Activated CD4-positive, alpha-beta memory T cell treated with anti-CD3 and anti-CD28 coated beads for 36 hours (primary cell): ENCODE data around the gene TSC22D4. TPM values are rescaled to one million over a fixed set of nuclear protein-coding genes. Genes with fewer than 3 reads are reported as not detected.
A peak's percentile ranks its signal among the peaks of the same experiment; 100 is the strongest.

Source experiments
- CTCF ChIA-PET: fragments of 350-600 bp; sonication (Branson Sonifier 250); formaldehyde crosslinking; loops from one replicate; lab custom pipeline; 2021; ENCODE audit warnings: antibody characterized with exemption, inconsistent platforms; lab: Charles Lee
- POLR2A ChIA-PET: fragments of 350-600 bp; sonication (Branson Sonifier 250); formaldehyde crosslinking; loops from one replicate; lab custom pipeline; 2021; ENCODE audit warnings: antibody characterized with exemption; lab: Charles Lee
- DNase-seq: peaks from one replicate; pipeline ENCODE4 v3.0.0-alpha.2; 2020
- H3K27ac Mint-ChIP-seq: one replicate; pipeline ENCODE4 v1.8.0; 2021; ENCODE audit warnings: mixed read lengths
- H3K27me3 Mint-ChIP-seq: one replicate; pipeline ENCODE4 v1.8.0; 2021; ENCODE audit warnings: mixed read lengths
- H3K36me3 Mint-ChIP-seq: one replicate; pipeline ENCODE4 v1.8.0; 2021; ENCODE audit warnings: mixed read lengths
- H3K4me1 Mint-ChIP-seq: one replicate; pipeline ENCODE4 v1.8.0; 2021; ENCODE audit warnings: low read depth, mixed read lengths
- H3K4me3 Mint-ChIP-seq: one replicate; pipeline ENCODE4 v1.8.0; 2021; ENCODE audit warnings: mild to moderate bottlenecking, mixed read lengths
- H3K9me3 Mint-ChIP-seq: one replicate; pipeline ENCODE4 v1.8.0; 2021; ENCODE audit warnings: mixed read lengths
- intact Hi-C: fragments of 100-400 bp; cut with micrococcal nuclease; formaldehyde crosslinking; loops from one replicate; pipeline ENCODE4 v1.15.1; 2023
- total RNA-seq, 2 experiments: library from RNA; stranded (reverse); gene quantifications; one replicate each; pipeline ENCODE4 v1.2.3, GENCODE V29; 2021

The TSC22D4 gene
- total RNA-seq, 2 experiments from 2014 or later, result 87.8 to 89.5 TPM

DNA sequence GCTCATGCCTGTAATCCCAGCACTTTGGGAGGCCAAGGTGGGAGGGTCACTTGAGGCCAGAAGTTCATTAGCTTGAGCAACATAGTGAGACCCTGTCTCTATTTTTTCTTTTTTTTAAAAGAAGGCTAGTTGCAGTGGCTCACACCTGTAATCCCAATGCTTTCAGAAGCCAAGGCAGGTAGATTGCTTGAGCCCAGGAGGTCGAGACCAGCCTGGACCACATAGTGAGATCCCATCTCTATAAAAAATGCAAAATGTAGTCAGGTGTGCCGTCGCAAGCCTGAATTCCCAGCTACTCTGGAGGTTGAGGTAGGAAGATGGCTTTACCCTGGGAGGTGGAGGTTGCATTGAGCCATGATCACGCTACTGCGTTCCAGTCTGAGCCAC lies 12.2 kb upstream of the TSC22D4 start:
- intact Hi-C loops, result no loop called here
- no peak for DNase-seq
- ChIA-PET POLR2A (no interaction called here), CTCF (interaction anchor here (1.7 kb wide), 1 partner anchor 68 kb away, joined by 4 read pairs; no protein-coding TSS in a partner anchor)
- Mint-ChIP-seq H3K36me3 (no peaks in the 10 kb centered on the region), H3K9me3 (no peaks in the 10 kb centered on the region), H3K27me3 (peaks cover 1% of the 10 kb centered on the region), H3K27ac (no peak overlapping the region), H3K4me1 (peaks cover 9% of the 10 kb centered on the region), H3K4me3 (no peak overlapping the region)

- Mint-ChIP-seq H3K9me3 (no peaks in the 10 kb centered on the region), H3K4me1 (peaks cover 9% of the 10 kb centered on the region), H3K27me3 (no peaks in the 10 kb centered on the region), H3K27ac (no peak overlapping the region), H3K4me3 (no peak overlapping the region), H3K36me3 (no peaks in the 10 kb centered on the region)
- CTCF ChIA-PET, result interaction anchor here (1.7 kb wide), 1 partner anchor 69 kb away, joined by 4 read pairs; no protein-coding TSS in a partner anchor
- DNase-seq, result no peak
- intact Hi-C loops, result no loop called here
- POLR2A ChIA-PET, result interaction anchor here (1.1 kb wide), 1 partner anchor 47 kb away, joined by 3 read pairs; no protein-coding TSS in a partner anchor
These were observed 11.6 kb upstream of the TSC22D4 start for GRCh38 chr7:100490483-100491191.

DNA sequence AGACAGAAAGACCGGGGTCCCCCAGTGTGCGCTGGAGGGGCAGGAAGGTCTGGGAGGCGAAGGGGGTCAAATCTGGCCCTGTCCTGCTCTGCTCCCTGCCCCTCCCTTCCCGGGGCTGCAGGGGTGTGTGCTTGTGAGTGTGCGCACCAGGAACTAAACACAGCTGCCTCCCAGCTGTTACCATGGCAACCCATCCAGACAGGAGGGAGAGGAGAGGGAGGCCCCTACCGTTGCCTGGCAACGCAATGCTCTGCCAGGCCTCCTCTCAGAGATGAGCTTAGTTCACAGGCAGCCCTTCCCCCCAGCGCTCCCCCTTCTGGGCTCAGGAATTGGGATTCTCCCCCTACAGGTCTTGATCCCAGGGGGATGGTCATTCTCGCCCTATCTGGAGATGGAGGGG lies 10.8 kb upstream of the TSC22D4 start:
- intact Hi-C loops, result no loop called here
- POLR2A ChIA-PET, result interaction anchor here (1.1 kb wide), 1 partner anchor 48 kb away, joined by 3 read pairs; no protein-coding TSS in a partner anchor

DNA sequence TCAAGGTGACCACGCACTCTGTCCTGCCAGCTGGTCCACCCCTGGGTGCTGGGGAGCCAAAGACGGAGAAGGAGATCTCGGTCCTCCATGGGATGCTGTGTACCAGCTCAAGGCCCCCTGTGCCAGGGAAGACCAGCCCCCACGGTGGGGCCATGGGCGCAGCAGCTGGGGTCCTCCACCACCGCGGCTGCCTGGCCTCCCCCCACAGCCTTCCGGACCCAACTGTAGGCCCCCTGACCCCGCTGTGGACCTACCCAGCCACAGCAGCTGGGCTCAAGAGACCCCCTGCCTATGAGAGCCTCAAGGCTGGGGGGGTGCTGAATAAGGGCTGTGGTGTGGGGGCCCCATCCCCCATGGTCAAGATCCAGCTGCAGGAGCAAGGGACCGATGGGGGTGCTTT lies 10.1 kb upstream of the TSC22D4 start:
- Mint-ChIP-seq H3K4me1 (peaks cover 9% of the 10 kb centered on the region), H3K27ac (no peak overlapping the region), H3K4me3 (no peak overlapping the region), H3K9me3 (no peaks in the 10 kb centered on the region), H3K27me3 (no peaks in the 10 kb centered on the region), H3K36me3 (no peaks in the 10 kb centered on the region)
- POLR2A ChIA-PET, result no interaction called here
- intact Hi-C loops, result no loop called here
- no peak for DNase-seq
- CTCF ChIA-PET, result no interaction called here

More for the DNA sequence above, 10.8 kb upstream of the TSC22D4 start:
- peaks cover 9% of the 10 kb centered on the region for H3K4me1 Mint-ChIP-seq
- H3K9me3 Mint-ChIP-seq, result no peaks in the 10 kb centered on the region
- no peak overlapping the region for H3K4me3 Mint-ChIP-seq
- no peaks in the 10 kb centered on the region for H3K36me3 Mint-ChIP-seq
- peak; percentile 48 for DNase-seq
- no peak overlapping the region for H3K27ac Mint-ChIP-seq
- no peaks in the 10 kb centered on the region for H3K27me3 Mint-ChIP-seq
- CTCF ChIA-PET, result interaction anchor here (1.7 kb wide), 1 partner anchor 70 kb away, joined by 4 read pairs; no protein-coding TSS in a partner anchor

DNA sequence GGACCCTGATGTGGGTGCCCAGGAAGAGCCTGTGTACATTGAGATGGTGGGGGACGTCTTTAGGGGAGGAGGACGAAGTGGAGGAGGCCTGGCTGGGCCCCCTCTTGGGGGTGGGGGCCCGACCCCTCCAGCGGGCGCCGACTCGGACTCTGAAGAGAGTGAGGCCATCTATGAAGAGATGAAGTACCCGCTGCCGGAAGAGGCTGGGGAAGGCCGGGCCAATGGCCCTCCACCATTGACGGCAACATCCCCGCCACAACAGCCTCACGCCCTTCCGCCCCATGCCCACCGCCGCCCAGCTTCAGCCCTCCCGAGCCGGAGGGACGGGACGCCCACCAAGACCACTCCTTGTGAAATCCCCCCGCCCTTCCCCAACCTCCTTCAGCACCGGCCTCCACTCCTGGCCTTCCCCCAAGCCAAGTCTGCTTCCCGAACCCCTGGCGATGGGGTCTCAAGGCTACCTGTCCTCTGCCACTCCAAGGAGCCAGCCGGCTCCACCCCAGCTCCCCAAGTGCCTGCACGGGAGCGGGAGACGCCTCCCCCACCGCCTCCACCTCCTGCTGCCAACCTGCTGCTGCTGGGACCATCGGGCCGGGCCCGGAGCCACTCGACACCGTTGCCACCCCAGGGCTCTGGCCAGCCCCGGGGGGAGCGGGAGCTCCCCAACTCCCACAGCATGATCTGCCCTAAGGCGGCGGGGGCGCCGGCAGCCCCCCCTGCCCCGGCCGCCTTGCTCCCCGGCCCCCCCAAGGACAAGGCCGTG lies 9.5 kb upstream of the TSC22D4 start:
- H3K4me1 Mint-ChIP-seq, result peaks cover 7% of the 10 kb centered on the region
- ChIA-PET CTCF (no interaction called here), POLR2A (no interaction called here)
- no peaks in the 10 kb centered on the region for H3K9me3 Mint-ChIP-seq
- intact Hi-C loops, result no loop called here
- DNase-seq, result no peak
- H3K4me3 Mint-ChIP-seq, result no peak overlapping the region
- no peaks in the 10 kb centered on the region for H3K27me3 Mint-ChIP-seq
- H3K36me3 Mint-ChIP-seq, result no peaks in the 10 kb centered on the region
- H3K27ac Mint-ChIP-seq, result no peak overlapping the region

GRCh38 chr7:100486753-100487446 lies 7.9 kb upstream of the TSC22D4 start:
- CTCF ChIA-PET, result interaction anchor here (0.5 to 0.8 kb wide), 2 partner anchors 10 to 1351 kb away, joined by 3 read pairs; no protein-coding TSS in a partner anchor
- H3K4me3 Mint-ChIP-seq, result no peak overlapping the region
- POLR2A ChIA-PET, result no interaction called here

GRCh38 chr7:100486111-100486636 lies 7.2 kb upstream of the TSC22D4 start:
- Mint-ChIP-seq H3K4me1 (peaks cover 8% of the 10 kb centered on the region), H3K27ac (no peak overlapping the region), H3K9me3 (no peaks in the 10 kb centered on the region), H3K27me3 (no peaks in the 10 kb centered on the region), H3K36me3 (no peaks in the 10 kb centered on the region), H3K4me3 (no peak overlapping the region)
- DNase-seq, result no peak
- CTCF ChIA-PET, result interaction anchor here (1.3 kb wide), 1 partner anchor 56 kb away, joined by 3 read pairs; no protein-coding TSS in a partner anchor
- intact Hi-C loops, result no loop called here
- POLR2A ChIA-PET, result no interaction called here

More at GRCh38 chr7:100486753-100487446, 7.9 kb upstream of the TSC22D4 start:
- no peak overlapping the region for H3K27ac Mint-ChIP-seq
- H3K27me3 Mint-ChIP-seq, result no peaks in the 10 kb centered on the region
- H3K36me3 Mint-ChIP-seq, result no peaks in the 10 kb centered on the region
- intact Hi-C loops, result no loop called here
- DNase-seq, result no peak
- H3K4me1 Mint-ChIP-seq, result peaks cover 8% of the 10 kb centered on the region
- H3K9me3 Mint-ChIP-seq, result no peaks in the 10 kb centered on the region

DNA sequence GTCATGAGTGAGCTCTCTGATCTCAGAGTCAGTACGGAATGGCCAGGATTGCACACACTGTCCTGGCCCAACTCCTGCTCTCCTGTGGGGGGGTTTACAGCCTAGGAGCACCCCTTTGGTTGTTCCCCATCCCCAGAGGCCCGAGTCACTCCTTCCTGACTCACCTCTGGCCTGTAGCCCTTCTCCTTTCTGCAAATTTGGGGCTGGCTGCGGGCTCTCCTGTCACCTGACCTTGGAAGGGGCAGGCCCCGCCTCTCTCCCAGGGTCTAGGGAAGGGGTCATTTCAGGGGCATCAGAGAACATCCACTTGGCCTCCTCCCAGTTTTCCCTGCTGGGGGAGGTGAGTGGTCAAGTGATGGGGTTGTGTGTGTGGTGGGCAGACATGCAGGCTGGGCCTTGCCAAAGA lies 6.5 kb upstream of the TSC22D4 start:
- Mint-ChIP-seq H3K4me1 (peaks cover 8% of the 10 kb centered on the region), H3K4me3 (no peak overlapping the region), H3K27me3 (no peaks in the 10 kb centered on the region), H3K36me3 (no peaks in the 10 kb centered on the region), H3K9me3 (no peaks in the 10 kb centered on the region), H3K27ac (no peak overlapping the region)
- DNase-seq, result no peak
- intact Hi-C loops, result no loop called here
- CTCF ChIA-PET, result interaction anchor here (1.3 kb wide), 1 partner anchor 57 kb away, joined by 3 read pairs; no protein-coding TSS in a partner anchor
- POLR2A ChIA-PET, result no interaction called here

DNA sequence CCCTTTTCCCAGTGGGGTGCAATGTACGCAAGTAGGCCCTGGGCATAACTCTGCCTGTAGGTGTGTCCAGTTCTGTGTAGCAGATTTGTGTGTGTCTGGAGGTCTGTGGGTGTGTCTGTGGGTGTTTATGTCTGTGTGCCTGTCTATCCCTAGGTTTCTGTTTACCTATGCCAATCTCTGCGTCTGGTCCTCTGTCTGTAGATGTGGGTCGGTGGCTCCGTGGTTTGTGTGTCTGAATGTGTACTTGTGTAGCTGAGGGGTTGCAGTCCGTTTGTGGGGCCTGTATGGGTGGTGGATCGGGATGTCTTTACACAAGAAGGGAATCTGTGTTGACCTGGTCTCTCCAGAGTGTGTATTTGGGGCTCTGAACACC lies 5.6 kb upstream of the TSC22D4 start:
- Mint-ChIP-seq H3K27me3 (no peaks in the 10 kb centered on the region), H3K4me1 (peaks cover 9% of the 10 kb centered on the region), H3K36me3 (no peaks in the 10 kb centered on the region), H3K27ac (no peak overlapping the region), H3K9me3 (no peaks in the 10 kb centered on the region), H3K4me3 (no peak overlapping the region)
- no peak for DNase-seq
- intact Hi-C loops, result no loop called here
- CTCF ChIA-PET, result no interaction called here
- POLR2A ChIA-PET, result no interaction called here

DNA sequence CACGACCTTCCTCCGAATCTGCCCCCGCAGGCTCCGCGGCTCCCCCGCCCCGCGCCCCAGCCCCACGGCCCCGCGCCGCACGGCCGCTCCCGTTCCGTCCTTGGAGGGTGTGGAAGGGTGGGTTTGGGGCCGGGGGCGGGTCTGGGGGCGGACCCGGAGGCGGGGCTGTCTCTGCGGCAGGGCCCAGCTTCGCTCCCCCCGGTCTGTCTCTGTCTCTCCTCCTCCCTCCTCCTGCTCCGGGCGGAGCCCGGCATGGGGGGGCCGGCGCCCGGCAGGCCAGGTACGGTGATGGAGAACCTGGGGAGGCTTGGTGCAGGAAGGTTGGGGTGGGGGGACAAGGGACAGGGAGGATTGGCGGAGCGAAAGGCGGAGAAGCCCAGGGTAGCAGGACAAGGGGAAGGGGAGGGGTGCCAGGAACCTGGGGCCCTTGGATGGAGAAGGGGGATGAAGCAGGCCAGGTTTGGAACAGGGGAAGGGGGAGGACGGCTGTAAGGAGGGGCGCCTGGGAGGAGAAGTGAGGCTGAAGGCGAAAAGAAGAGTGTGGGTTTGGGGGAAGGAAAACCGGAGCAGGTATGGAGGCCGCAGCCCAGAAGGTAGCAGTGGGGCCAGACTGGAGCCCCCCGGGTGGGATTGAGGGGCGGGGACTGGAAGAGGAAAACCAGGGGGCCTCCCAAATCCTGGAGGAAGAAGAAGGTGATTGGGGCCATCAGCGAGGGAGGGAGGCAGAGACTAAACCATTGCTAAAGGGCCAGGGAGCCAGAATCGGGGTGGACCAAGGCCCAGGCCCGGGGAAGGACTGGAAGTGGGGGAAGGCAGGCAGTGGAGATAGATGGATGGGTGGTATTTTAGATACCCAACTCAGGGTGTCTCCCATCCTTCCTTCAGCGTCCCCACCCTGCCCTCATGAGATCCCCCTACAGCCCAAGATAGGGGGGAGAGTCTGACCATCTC lies 5.0 kb upstream of the TSC22D4 start, which contains the start of gene NYAP1:
Gene NYAP1, plus strand, starts transcription at position 206 of the 951 bp plus-strand sequence. CDS start 1,385 bp downstream, outside the sequence.
- Mint-ChIP-seq H3K4me1 (peaks cover 10% of the 10 kb centered on the region), H3K36me3 (peaks cover under 1% of the 10 kb centered on the region), H3K9me3 (no peaks in the 10 kb centered on the region), H3K27ac (no peak within 1 kb of the TSS), H3K4me3 (peak within 1 kb of the TSS; percentile 82), H3K27me3 (no peaks in the 10 kb centered on the region)
- ChIA-PET POLR2A (no interaction called here), CTCF (interaction anchor here (2.2 kb wide), 2 partner anchors 10 to 14 kb away, joined by 10 to 11 read pairs; no protein-coding TSS in a partner anchor)
- intact Hi-C loops, result loop anchor here (1.0 kb wide), 1 partner anchor 15 kb away; no protein-coding TSS in a partner anchor
- DNase-seq, result peak; percentile 46
